Measurements from ENCODE around the gene UNK. TPM values are rescaled to one million over a fixed set of nuclear protein-coding genes. Genes with fewer than 3 reads are reported as not detected.

Gene UNK
- total and polyA plus RNA-seq, 9 of the 15 experiments (the other 6 are each of a cell fraction or from before 2014, with no cell fraction given), result 12.8 to 38.6 (median 24.8) TPM

- TF ChIP-seq ZNF780A (CRISPR knock-in tag; IDR thresholded peaks at IDR 0.05) (no peak), MAZ (CRISPR knock-in tag; conservative IDR thresholded peaks at IDR 0.05 in 1 of 2, IDR thresholded peaks at IDR 0.05 in 1 of 2) (peak; percentile 69 to 88; a peak in 3 of 4 replicates), BHLHE40 (IDR thresholded peaks at IDR 0.05; ENCODE audit: low read length) (peak; percentile 79), UBTF (IDR thresholded peaks at IDR 0.05; ENCODE audit: borderline replicate concordance in 1 of 2, low read depth in 2 of 2, low read length in 2 of 2) (no peak), PRPF4 (IDR thresholded peaks at IDR 0.05; ENCODE audit: insufficient read depth, low read depth, low read length, poor library complexity, severe bottlenecking) (no peak), NCOA1 (IDR thresholded peaks at IDR 0.05; ENCODE audit: low read depth) (peak; percentile 96), MGA (IDR thresholded peaks at IDR 0.05) (peak; percentile 99), HDAC6 (IDR thresholded peaks at IDR 0.05; ENCODE audit: low read depth, low read length) (no peak), MTA1 (IDR thresholded peaks at IDR 0.05; ENCODE audit: borderline replicate concordance) (no peak), HSF4 (CRISPR knock-in tag; IDR thresholded peaks at IDR 0.05; ENCODE audit: borderline replicate concordance) (no peak; the same call in 1 of the 2 replicates), MITF (IDR thresholded peaks at IDR 0.05) (peak; percentile 96)
These were observed 647 bp downstream of the UNK start (continued) for GRCh38 chr17:75785016-75785890.
